Measurements from ENCODE around the gene CHD2.
"Not testable (repeated sequence)": the region's sequence is repeated elsewhere in the genome, so short reads cannot be mapped to it uniquely, and the experiment has no call there.

CHD2 gene

GRCh38 chr15:93037820-93038705 lies 137.9 kb downstream of the CHD2 start:
- DNase-seq, result no peak

- not testable (repeated sequence) for DNase-seq
Measured at GRCh38 chr15:93039562-93040287, 139.6 kb downstream of the CHD2 start.

GRCh38 chr15:93040288-93041158 lies 140.4 kb downstream of the CHD2 start:
- DNase-seq, result no peak

- no peak for DNase-seq
Measured at GRCh38 chr15:93041159-93041547, 141.0 kb downstream of the CHD2 start.

- no peak for DNase-seq
Measured at GRCh38 chr15:93042211-93042610, 142.1 kb downstream of the CHD2 start.

- DNase-seq, result no peak
Measured at GRCh38 chr15:93042691-93043378, 142.7 kb downstream of the CHD2 start.

- no peak for DNase-seq
Measured at GRCh38 chr15:93043621-93044300, 143.6 kb downstream of the CHD2 start.

- no peak for DNase-seq
Measured at GRCh38 chr15:93044301-93045190, 144.4 kb downstream of the CHD2 start.

GRCh38 chr15:93045191-93045785 lies 145.2 kb downstream of the CHD2 start:
- no peak for DNase-seq

GRCh38 chr15:93046120-93046519 lies 146.0 kb downstream of the CHD2 start:
- no peak for DNase-seq

- no peak for DNase-seq
Measured at GRCh38 chr15:93046721-93047120, 146.6 kb downstream of the CHD2 start.

- no peak for DNase-seq
Measured at GRCh38 chr15:93047621-93048425, 147.7 kb downstream of the CHD2 start.

- DNase-seq, result no peak
Measured at GRCh38 chr15:93048426-93048721, 148.2 kb downstream of the CHD2 start.

GRCh38 chr15:93048759-93049161 lies 148.6 kb downstream of the CHD2 start:
- DNase-seq, result no peak

- no peak for DNase-seq
Measured at GRCh38 chr15:93049233-93049632, 149.1 kb downstream of the CHD2 start.

- no peak for DNase-seq
Measured at GRCh38 chr15:93049914-93050578, 149.9 kb downstream of the CHD2 start.

GRCh38 chr15:93050648-93051047 lies 150.5 kb downstream of the CHD2 start:
- no peak for DNase-seq

GRCh38 chr15:93051236-93052089 lies 151.3 kb downstream of the CHD2 start:
- DNase-seq, result no peak

Data from eye (tissue), 1 donor.